Measurements from ENCODE around the gene TSPEAR.
A peak's percentile ranks its signal among the peaks of the same experiment; 100 is the strongest.
"Not testable (repeated sequence)": the region's sequence is repeated elsewhere in the genome, so short reads cannot be mapped to it uniquely, and the experiment has no call there.

Gene TSPEAR

DNA sequence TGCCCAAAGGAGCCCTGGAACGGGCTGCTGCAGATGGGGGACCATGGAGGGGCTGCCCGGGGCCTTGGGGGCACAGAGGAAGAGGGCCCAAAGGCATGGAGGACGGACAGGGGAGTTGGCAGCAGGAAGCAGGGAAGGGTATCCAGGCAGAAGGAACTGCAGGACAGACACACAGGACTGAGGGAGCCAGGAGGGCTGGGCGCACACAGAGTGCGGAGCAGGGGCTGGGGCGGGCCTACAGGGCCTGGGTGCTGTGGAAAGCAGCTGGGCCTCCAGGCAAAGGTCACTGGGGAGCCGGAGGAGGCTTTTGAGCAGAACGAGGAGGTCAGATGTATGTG is 199.5 kb downstream of the TSPEAR start:
- DNase-seq: no peak

DNA sequence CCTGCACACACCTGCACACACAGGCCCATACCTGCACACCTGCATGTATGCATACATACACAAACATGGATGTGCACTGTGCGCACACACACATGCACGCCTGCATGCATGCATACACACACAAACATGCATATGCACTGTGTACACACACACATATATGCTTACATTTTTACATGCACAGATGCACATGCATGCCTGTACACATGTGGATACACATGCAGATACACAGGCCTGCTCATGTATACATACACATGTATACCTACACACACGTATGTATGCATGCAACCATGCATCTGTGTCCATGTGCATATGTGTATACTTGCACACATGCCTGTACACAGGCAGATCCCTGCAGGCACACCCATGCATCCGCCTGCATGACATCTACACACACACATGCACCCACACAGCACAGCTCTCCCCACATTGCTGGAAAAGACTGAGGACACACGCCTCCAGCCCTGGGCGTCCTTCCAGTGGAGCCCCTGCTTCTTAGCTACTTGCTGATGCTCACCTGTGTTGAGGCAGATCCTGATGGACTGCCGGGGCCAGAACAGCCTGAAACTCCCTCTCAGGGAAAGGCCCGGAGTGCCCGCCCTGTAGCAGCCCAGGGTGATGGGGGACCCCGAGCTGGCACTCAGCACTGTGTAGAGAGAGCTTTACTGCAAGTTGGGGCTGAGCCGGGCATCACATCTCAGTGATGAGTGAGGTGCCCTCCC is 200.0 kb downstream of the TSPEAR start:
- DNase-seq: no peak

DNA sequence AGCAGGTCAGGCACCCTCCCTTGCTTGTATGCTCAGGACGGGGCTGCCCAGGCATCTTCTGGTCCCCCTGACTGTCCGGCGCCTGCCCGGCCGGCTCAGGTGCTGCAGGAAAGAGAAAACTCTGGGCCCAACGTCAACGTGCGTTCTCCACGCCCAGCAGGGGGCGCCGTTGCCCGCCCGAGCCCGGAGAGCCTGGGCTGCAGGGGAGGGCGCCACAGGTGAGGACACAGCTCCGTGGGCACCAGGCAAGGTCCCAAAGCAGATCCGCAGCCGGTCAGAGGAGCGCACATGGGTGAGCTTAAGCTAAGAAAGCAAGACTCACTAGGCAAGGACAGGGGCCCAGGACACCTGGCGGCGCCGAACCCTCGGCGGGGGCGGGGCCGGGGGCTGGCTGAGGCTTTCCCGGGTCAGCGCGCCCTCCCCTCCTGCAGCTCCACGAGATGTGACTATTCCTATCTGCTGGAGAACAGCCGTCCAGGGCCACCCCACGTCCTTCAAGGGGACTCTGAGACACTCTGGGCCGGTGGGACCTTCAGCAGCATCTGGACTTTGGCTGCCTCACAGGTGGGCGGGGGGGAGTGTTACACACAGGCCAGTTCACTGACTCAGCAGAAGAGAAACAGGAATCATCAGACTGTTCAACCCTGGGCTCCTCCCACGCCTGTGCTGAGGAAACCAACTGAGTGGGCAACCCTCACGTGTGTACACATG is 200.7 kb downstream of the TSPEAR start:
- peak; percentile 35 for DNase-seq

DNA sequence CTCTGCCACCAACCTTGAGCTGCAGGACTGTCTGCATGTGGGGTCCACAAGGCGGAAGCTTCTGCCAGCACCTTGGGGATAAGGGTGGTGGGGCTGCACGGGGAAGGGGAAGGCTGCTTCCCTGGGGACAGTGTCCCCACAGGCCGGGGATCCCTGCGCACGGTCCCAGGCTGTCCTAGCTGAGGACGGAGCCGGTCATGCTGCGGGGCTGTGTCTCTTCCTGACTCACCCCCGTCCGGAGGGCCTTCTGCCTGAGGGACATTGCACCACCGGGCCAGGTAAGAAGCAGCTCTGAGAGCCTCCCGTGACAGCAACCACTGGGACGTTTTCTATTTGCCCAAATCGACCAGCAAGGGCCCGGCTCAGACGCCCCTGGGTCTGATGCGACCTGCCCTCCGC is 201.3 kb downstream of the TSPEAR start:
- DNase-seq: no peak

DNA sequence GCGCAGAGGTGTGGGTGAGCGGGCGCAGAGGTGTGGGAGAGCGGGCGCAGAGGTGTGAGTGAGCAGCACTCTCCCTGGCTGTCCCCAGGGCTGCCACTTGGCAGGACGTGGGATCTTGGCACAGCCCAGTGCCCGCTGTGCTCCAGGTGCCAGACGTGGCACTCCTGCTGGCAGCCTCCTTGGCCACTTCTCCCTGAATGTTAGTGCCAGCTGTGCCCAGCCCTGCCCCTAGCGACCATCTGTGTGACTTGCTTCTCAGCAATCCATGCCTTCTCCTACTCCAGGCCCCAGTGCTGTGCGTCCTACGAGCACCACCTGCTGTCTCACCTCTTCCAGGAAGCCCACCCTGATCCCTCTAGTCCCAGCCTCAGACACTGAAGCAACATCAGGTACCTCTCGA is 201.8 kb downstream of the TSPEAR start:
- DNase-seq: peak; percentile 84

DNA sequence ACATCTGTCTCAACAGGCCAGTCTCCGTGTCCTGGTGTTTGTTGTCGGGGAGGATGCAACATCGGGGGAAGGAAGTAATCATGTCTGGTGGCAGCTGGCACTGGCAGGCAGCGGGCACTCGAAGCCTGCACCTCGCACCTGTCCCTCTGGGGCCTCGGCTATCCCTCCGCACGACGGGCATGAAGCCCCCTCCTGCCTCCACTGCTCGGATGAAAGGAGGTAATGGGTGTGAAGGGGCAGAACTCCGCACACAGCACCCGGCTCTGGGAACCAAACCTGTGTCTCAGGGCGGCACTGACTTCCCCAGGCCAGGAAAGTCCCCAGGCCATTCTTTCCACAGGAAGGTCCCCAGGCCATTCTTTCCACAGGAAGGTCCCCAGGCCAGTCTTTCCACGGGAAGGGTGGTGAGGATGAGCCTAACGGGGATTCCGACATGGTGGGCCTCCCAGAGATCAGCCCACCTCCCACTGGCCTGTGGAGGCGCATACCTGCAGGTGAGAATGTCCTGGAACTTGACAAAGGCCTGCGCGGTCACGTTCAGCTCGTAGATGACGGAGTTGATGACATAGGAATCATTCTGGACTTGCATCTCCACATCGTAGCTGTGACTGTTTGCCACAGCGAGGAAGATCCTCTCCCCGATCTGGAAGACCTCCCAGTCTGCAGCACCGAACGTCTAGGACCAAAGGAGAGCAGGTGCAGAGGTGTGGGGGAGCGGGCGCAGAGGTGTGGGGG is 202.5 kb downstream of the TSPEAR start:
- no peak for DNase-seq

DNA sequence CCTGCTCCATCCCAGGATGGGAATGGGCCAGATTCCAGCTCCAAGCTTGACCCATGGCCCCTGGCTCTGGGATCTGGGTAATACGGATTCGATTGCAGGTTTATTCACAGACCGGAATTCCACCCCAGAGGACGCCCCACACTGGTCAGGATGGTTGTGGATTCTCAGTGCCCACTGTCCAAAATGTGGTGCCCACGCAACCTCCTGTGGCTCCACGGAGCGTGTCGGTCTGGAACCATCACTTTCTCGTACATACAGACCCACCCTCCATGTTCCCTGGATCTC is 203.0 kb downstream of the TSPEAR start:
- no peak for DNase-seq

DNA sequence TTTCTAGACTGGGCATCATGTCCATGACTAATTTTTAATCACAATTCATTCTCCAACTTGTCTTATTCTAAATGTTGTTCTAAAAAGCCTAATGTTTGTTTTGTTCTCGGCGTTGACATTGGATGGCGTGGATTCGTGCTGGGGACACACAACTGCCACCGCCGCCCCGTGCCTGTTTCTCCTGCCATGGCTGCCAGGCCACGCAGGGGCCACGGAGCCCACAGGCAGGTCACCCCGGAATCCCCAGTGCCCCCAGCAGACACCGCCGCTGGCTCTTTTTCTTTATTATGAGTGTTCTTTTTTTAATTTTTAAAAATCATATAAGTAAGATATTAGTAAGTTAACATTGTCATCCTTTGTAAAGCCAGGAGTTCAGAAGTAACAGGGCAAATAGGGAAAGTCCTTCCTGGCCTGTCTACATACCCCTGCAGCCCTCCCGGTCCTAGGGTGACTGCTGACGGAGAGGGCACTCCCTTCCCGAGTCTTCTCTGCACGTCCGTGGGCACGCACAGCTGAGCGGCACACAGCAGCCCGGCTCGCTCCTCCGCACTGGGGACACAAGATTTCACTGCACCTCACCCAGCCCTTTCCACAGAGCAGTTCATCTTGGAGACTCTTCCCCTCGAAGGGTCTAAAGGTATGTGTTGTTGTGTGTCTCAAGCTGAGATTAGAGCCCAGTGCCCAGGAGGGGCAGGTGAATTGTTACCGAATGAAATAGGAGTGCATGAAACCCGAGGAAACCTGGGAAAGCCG is 203.5 kb downstream of the TSPEAR start:
- DNase-seq: no peak

DNA sequence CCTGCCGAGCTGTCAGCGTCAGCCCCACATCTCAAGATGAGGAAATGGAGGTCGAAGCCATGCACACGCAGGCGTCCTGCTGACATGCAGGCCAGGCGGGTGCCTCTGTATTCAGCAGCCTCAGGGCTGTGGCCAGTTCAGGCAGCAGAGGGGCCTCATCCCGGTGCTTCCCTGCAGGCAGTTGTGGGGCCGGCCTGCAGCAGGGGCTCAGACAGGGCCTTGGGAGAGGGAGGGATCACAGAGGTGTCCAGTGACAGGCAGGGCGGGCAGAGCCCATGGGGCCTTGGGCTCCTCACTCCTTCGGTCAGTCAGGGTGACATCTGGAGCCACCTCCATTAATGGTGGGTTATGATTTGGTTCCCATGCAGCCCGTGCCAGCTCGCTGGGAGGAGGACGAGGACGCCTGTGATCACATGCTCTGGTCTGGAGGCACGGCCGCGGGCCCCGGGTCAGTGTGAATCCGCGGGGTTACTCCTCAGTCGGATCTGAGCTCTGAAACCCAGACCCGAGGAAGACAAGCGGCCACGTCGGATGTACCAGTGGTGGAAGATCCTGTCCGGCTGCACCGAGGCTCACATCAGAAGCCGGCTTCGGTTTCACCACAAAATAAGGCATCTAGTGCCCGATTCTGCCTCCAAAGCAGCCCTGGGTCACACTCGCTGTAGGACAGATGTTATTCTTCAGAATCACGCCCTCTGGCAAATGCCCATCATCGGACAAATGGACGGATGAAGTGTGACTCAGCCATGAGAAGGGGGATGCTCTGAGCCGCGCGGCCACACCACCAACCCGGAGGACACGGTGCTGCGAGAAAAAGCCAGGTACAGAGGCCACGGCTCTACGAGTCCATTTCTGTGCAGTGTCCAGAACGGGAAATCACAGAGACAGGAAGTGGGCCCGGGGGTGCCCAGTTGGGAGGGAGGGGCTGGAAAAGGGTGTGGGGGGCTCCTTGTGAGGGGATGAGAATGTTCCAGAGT is 204.8 kb downstream of the TSPEAR start:
- no peak for DNase-seq

DNA sequence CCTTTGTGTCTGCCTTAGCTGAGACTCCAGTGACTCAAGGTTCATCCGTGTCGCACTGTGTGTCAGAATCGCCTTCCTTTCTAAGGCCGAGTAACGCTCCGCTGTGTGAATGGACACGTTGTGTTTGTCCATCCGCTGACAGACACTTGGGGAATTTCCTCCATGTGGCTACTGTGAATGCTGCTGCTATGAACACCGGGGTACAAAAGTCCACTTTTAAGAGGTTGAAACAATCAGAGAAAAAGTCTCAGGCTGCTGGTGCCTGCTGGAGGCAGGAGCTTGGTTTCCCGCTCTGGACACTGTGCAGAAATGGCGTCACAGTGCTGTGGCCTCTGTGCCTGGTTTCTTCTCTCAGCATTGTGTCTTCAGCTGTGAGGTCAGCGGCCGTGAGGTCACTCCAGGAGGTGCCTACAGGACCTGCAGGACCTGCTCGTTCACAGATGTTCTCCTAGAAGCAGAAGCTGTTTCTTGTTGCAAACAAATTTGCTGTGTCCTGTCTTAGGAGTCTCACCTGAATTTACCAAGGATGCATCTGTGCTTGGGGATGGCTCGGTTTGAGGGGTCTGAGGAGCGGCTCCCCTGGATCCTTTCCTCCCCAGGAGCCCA is 205.6 kb downstream of the TSPEAR start:
- no peak for DNase-seq

DNA sequence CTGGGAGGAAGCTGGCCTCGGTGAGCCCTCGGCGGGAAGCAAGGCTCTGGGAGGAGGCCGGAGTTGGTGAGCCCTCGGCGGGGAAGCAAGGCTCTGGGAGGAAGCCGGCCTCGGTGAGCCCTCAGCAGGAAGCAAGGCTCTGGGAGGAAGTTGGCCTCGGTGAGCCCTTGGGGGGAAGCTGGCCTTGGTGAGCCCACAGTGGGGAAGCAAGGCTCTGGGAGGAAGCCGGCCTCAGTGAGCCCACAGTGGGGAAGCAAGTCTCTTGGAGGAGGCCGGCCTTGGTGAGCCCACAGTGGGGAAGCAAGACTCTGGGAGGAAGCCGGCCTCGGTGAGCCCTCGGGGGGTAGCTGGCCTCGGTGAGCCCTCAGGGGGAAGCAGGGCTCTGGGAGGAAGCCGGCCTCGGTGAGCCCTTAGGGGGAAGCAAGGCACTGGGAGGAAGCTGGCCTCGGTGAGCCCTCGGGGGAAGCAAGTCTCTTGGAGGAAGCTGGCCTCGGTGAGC is 207.4 kb downstream of the TSPEAR start:
- no peak for DNase-seq

DNA sequence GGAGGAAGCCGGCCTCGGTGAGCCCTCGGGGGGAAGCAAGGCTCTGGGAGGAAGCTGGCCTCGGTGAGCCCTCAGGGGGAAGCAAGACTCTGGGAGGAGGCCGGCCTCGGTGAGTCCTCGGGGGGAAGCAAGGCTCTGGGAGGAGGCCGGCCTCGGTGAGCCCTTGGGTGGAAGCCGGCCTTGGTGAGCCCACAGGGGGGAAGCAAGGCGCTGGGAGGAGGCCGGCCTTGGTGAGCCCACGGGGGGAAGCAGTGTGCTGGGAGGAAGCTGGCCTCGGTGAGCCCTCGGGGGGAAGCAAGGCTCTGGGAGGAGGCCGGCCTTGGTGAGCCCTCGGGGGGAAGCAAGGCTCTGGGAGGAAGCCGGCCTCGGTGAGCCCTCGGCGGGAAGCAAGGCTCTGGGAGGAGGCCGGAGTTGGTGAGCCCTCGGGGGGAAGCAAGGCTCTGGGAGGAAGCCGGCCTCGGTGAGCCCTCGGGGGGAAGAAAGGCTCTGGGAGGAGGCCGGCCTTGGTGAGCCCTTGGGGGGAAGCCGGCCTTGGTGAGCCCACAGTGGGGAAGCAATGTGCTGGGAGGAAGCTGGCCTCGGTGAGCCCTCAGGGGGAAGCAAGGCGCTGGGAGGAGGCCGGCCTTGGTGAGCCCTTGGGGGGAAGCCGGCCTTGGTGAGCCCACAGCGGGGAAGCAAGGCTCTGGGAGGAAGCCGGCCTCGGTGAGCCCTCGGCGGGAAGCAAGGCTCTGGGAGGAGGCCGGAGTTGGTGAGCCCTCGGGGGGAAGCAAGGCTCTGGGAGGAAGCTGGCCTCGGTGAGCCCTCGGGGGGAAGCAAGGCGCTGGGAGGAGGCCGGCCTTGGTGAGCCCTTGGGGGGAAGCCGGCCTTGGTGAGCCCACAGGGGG is 208.1 kb downstream of the TSPEAR start:
- DNase-seq: not testable (repeated sequence)

DNA sequence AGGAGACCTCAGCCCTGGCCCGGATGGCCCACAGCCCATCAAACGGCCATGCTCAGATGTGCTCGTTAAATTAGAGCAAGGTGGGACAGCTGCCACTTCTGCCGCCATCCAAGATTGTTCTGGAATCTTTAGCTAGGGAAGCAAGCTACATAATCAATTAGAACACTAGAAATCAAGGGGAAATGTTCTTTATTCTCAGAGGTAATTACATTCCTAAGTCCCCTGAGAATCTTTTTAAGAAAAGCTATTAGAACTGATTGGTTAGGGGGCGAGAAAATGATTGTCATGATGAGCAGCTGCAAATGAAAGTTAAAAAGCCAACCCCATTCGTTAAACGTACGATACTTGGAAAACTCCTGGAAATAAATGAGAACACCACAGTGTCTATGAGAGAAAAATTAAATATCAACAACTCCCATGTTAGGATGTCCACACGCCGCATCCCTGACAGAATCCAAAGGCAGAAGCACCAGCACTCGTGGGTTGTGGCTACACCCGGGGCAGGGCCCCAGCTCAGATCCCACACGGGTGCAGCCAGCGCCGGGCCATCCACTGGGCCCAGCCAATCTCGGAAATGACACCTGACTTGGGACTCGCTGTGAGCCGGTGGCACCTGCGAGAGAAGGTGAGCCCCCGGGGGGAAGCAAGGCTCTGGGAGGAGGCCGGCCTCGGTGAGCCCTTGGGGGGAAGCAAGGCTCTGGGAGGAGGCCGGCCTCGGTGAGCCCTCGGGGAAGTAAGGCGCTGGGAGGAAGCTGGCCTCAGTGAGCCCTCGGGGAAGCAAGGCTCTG is 209.0 kb downstream of the TSPEAR start:
- no peak for DNase-seq

DNA sequence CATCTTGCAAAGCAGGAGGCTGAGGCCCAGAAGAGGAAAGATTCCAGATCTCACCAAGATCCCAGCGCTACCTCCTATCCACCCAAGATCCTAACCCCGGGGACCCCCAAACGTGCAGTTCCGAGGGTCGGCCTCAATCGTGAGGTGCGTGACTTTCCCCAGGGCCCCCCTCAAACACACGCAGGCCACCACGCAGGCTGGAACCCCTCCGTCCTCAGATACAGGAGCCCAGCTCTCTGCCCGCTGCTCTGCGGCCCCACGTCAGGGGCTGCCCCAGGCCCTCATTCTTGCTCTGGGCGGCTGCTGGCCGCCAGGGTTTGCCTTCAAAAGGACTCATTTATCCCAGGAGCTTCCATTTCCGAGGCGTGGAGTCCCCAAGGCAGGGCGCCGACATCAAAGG is 211.3 kb downstream of the TSPEAR start:
- no peak for DNase-seq

DNA sequence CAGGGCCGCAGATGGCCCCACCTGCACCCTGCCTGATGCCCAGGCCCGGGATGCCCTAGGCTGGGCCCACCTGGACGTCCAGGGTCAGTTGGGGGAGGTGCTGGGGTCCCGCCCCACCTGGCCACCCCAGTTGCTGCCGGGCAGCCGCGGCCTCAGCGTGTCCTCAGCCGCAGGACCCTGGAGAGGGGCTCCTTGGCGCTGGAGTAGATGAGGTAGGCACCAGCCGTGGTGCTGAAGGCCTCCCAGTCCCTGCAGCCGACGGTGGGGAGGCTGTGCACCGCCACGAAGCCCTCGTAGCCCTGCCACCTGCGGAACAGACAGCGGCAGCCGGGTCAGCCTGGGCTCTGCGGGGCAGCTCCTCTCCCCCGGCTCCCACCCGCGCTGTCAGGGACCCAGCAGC is 211.7 kb downstream of the TSPEAR start:
- no peak for DNase-seq

DNA sequence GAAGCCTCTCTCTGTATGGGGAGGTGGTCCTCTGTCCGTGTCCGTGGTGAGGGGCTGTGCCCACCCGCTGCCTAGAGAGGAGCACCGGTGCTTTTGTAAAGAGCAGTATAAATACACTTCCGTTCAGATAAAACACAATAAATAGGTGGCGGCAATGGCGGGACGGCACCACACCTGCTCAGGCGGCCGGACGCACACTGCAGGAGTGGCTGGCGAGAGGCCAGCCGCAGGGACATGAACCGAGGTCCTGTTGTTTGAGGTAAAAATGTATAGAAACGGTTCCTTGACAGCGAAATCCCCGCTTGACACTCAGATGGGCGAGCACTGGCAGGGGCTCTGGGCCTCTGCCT is 212.2 kb downstream of the TSPEAR start:
- DNase-seq: no peak

DNA sequence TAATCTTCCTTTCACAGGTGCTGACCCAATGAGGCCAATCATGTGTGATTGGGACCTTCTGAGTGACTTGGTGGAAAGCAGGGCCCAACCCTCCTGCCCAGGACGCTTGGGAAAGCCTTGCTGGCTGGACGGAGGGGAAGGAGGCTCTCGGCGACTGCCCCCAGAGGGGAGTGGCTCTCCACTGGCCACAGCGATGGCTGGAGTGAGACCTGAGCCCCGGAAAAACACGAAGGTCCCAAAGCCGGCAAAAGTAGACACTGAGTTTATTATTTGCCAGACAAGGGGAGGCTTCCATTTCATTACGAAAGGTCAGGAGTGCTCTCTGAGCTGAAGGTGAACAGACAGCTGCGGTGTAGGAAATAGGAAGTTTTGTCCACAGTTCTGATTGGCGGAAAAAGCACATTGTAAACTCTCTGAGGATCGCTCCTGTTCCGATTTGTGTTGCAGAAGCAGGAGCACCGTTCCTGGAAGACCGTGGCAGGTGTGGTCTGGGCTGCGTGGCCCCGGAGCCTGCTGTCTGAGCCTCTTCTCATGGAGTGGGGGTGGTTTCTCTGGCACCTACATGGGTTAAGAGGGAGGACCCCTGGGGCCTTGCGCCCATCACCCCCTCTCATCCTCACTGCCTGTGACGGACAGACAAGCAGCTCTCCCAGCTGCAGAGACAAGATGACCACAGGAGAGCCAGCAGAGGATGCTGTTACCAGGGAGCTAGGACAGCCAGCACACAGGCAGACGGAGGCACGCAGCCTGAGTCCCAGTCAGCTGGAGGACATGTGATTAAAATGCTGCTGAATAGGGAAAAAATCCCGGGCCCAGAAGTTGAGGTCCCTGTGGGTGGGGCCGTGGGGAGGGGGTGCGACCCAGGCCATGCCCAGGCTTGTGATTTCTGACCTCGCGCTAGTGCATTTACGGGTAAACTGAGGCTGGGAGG is 212.8 kb downstream of the TSPEAR start:
- DNase-seq: no peak

DNA sequence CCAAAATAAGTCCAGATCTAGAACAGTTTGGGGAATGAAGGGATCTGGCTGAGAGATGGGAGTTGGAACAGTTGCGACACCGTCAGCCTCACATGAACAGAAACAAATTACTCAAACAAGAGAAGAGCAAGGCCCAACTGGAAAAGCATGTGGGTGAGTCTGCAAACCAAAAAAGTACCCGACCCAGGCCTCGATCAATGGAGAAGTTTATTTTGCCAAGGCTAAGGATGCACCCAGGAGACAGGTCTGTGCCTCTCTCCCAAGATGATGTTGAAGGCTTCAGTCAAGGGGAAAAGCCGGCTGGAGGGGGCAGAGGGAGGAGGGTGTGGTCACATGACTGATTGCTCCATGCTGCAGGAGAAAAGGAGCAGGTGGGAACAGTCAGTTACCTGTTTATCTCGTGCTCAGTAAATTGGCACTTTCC is 213.7 kb downstream of the TSPEAR start:
- DNase-seq: no peak
